Omental fat pad (tissue), 4 donors: ENCODE measurements around the gene BAHCC1. TPM values are rescaled to one million over a fixed set of nuclear protein-coding genes. Genes with fewer than 3 reads are reported as not detected.

Experiments
- ATAC-seq: fragments of 150-250 bp; one replicate; pipeline ENCODE4 v1.9.1; 2016; ENCODE audit warnings: mild to moderate bottlenecking, moderate library complexity; ENCODE audit not compliant: low FRiP score
- DNase-seq: peaks from one replicate; pipeline ENCODE4 v3.0.0-alpha.2; 2019; ENCODE audit warnings: low spot score
- total RNA-seq, 4 donors: library from RNA; depleted of rRNA; stranded (reverse); fragments of >200 nt; gene quantifications; one replicate each; pipeline ENCODE4 v1.1.0, GENCODE V29; 2016
- TF ChIP-seq, protein P1 (sequence below), 3 donors: fragments of 450-650 bp; IDR thresholded peaks; one replicate each; pipeline ENCODE4 v1.5.1; 2016 to 2017; ENCODE audit warnings: antibody characterized with exemption in 3 of 3, mild to moderate bottlenecking in 3 of 3, moderate library complexity in 2 of 3

BAHCC1 gene
- total RNA-seq, 4 donors from 2014 or later, result 4.8 to 20.8 (median 7.1) TPM

GRCh38 chr17:81413497-81414135, 18.4 kb downstream of the BAHCC1 start:
- TF ChIP-seq, protein P1, sequence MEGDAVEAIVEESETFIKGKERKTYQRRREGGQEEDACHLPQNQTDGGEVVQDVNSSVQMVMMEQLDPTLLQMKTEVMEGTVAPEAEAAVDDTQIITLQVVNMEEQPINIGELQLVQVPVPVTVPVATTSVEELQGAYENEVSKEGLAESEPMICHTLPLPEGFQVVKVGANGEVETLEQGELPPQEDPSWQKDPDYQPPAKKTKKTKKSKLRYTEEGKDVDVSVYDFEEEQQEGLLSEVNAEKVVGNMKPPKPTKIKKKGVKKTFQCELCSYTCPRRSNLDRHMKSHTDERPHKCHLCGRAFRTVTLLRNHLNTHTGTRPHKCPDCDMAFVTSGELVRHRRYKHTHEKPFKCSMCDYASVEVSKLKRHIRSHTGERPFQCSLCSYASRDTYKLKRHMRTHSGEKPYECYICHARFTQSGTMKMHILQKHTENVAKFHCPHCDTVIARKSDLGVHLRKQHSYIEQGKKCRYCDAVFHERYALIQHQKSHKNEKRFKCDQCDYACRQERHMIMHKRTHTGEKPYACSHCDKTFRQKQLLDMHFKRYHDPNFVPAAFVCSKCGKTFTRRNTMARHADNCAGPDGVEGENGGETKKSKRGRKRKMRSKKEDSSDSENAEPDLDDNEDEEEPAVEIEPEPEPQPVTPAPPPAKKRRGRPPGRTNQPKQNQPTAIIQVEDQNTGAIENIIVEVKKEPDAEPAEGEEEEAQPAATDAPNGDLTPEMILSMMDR (IDR thresholded peaks at IDR 0.05), result no peak
- ATAC-seq (no peak), DNase-seq (no peak)

GRCh38 chr17:81414756-81415516, 19.7 kb downstream of the BAHCC1 start:
- TF ChIP-seq, protein P1 (IDR thresholded peaks at IDR 0.05), result no peak
- no peak for ATAC-seq
- DNase-seq, result no peak

- TF ChIP-seq, protein P1 (IDR thresholded peaks at IDR 0.05), result no peak
- no peak for ATAC-seq
- no peak for DNase-seq
Observed at GRCh38 chr17:81415681-81416080, 20.4 kb downstream of the BAHCC1 start.

GRCh38 chr17:81416612-81417011, 21.4 kb downstream of the BAHCC1 start:
- no peak for ATAC-seq
- TF ChIP-seq, protein P1 (IDR thresholded peaks at IDR 0.05), result no peak
- no peak for DNase-seq

GRCh38 chr17:81417049-81417878, 22.0 kb downstream of the BAHCC1 start:
- DNase-seq (no peak), ATAC-seq (no peak)
- TF ChIP-seq, protein P1 (IDR thresholded peaks at IDR 0.05), result no peak

- TF ChIP-seq, protein P1 (IDR thresholded peaks at IDR 0.05), result no peak
- ATAC-seq, result no peak
- DNase-seq, result no peak
Observed at GRCh38 chr17:81417879-81418709, 22.8 kb downstream of the BAHCC1 start.
